ENCODE results near the gene SEMA4D. TPM values are rescaled to one million over a fixed set of nuclear protein-coding genes. Genes with fewer than 3 reads are reported as not detected.

Gene SEMA4D, protein sequence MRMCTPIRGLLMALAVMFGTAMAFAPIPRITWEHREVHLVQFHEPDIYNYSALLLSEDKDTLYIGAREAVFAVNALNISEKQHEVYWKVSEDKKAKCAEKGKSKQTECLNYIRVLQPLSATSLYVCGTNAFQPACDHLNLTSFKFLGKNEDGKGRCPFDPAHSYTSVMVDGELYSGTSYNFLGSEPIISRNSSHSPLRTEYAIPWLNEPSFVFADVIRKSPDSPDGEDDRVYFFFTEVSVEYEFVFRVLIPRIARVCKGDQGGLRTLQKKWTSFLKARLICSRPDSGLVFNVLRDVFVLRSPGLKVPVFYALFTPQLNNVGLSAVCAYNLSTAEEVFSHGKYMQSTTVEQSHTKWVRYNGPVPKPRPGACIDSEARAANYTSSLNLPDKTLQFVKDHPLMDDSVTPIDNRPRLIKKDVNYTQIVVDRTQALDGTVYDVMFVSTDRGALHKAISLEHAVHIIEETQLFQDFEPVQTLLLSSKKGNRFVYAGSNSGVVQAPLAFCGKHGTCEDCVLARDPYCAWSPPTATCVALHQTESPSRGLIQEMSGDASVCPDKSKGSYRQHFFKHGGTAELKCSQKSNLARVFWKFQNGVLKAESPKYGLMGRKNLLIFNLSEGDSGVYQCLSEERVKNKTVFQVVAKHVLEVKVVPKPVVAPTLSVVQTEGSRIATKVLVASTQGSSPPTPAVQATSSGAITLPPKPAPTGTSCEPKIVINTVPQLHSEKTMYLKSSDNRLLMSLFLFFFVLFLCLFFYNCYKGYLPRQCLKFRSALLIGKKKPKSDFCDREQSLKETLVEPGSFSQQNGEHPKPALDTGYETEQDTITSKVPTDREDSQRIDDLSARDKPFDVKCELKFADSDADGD
- total RNA-seq = 0.13 and 0.25 TPM in 2 replicates

DNA sequence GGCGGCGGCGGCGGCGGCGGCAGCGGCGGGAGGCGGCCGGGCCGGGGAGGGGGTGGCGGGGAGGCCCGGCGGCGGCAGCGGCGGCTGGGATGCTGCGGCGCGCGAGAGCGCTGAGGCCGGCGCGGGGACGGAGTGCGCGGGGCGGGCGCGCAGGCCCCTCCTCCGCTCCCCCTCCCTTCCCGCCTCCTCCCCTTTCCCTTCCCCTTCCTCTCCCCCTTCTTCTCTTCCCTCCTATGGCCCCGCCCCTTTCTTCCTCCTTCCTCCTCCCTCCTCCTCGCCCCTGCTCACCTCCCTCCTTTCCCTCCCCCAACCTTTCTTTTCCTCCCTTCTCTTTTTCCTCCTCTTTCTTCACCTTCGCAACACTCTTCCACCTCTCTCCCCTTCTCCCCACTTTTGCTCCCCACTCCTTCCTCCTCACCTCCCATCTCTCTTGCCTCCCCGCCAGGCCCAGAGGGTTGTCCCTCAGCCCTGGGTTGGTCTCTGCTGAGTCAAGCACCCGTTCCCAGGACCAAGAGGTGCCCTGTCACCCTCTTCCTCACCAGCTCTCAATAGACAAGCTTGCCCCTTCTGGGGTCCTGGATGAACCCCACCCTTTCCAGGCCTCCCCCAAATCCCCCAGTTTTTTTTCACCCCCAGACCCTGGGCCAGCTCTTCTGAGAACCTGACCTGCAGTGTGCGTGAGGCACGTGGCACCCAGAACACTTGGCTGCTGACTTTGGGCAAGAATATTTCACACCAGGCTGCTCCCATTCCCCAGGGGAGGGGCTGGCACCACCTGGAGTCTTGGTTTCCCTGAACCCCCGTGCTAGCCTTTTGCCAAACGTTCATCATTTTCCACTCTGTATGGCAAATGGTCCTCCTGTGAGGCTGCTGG lies at the start of gene SEMA4D:
TSS of gene SEMA4D (minus strand) at position 136 of the 874 bp plus-strand sequence. CDS start 92,657 bp downstream, outside the sequence.

DNA sequence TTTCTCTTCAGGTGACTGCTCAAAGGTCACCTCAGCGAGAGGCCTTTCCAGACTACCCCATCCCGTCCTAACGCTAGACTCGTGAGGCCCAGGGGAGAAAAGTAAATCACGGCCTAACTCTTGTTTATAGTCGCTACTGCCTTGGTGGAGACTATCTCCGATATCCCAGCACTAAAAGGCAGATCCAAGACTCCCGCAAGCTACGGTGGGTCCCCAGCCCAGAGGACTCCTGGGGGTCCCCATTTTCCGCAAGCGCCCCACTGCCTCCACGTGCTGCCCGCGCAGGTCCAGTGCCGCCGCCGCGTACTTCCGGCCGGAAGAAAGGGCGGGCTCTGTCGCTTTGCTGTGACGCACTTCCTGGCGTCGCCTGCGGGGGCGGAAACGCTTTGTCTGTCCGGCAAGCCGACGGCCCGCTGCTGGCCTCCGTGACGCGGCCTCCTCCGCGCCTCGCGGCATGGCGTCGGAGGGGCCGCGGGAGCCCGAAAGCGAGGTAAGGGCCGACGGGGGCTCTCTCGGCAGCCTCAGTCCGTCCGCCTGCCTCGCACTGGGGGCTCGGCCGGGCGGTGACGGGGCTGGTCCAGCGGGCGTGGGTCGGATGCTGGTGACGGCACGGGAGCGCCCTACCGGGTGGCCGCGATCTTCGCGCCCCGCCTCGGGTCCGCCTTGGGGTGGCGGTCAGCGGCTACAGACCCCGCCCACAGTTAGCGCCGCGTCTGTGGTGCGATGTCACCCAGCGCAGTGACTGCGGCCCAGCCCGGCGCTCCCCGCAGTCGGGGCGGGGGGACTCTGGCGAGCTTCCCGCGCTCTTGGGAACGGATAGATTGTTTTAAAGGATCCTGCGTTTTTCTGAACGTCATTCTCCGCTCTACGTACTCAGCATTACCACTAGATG lies 179.5 kb downstream of the SEMA4D start, which contains the start of gene SECISBP2:
TSS of gene SECISBP2 (plus strand) at position 378 of the 892 bp plus-strand sequence. CDS start at position 455, 77 bp downstream.

Other genes starting within 250 kb of the SEMA4D start
- gene CKS2, start 186.9 kb downstream of the SEMA4D start, total RNA-seq = 62.5 and 101 TPM in 2 replicates
- gene SECISBP2, start 179.6 kb downstream of the SEMA4D start, total RNA-seq = 21.1 and 29.0 TPM in 2 replicates
- 0.31 and 0.53 TPM in 2 replicates for gene GADD45G, start 106.9 kb upstream of the SEMA4D start, total RNA-seq

All from aortic smooth muscle cell (primary cell).